Activated CD4-positive, alpha-beta T cell treated with anti-CD3 and anti-CD28 coated beads, Interleukin-2, amount 10 ng/mL, durations not matched to agents 24 days and 14 days (primary cell): ENCODE data around the gene SLC8A1. TPM values are rescaled to one million over a fixed set of nuclear protein-coding genes. Genes with fewer than 3 reads are reported as not detected.
A peak's percentile ranks its signal among the peaks of the same experiment; 100 is the strongest.

Experiments
- DNase-seq: peaks from one replicate; pipeline ENCODE4 v3.0.0; 2022
- H3K27ac Mint-ChIP-seq: one replicate; pipeline ENCODE4 v1.8.0; 2022; ENCODE audit warnings: mild to moderate bottlenecking, mixed read lengths
- H3K27me3 Mint-ChIP-seq: one replicate; pipeline ENCODE4 v1.8.0; 2022; ENCODE audit warnings: mixed read lengths
- H3K36me3 Mint-ChIP-seq: one replicate; pipeline ENCODE4 v1.8.0; 2022; ENCODE audit warnings: low read depth, mild to moderate bottlenecking, mixed read lengths
- H3K4me1 Mint-ChIP-seq: one replicate; pipeline ENCODE4 v1.8.0; 2021; ENCODE audit warnings: mixed read lengths
- H3K4me3 Mint-ChIP-seq: one replicate; pipeline ENCODE4 v1.8.0; 2022; ENCODE audit warnings: mild to moderate bottlenecking, moderate library complexity, mixed read lengths
- H3K9me3 Mint-ChIP-seq: one replicate; pipeline ENCODE4 v1.8.0; 2021; ENCODE audit warnings: mixed read lengths
- intact Hi-C: fragments of 100-400 bp; cut with micrococcal nuclease; formaldehyde crosslinking; loops from one replicate; pipeline ENCODE4 v1.15.1; 2023
- total RNA-seq: library from RNA; stranded (reverse); gene quantifications from 2 replicates; pipeline ENCODE4 v1.2.3, GENCODE V29; 2022

The SLC8A1 gene
- total RNA-seq, 1 donor from 2014 or later, result 5.0 TPM

DNA sequence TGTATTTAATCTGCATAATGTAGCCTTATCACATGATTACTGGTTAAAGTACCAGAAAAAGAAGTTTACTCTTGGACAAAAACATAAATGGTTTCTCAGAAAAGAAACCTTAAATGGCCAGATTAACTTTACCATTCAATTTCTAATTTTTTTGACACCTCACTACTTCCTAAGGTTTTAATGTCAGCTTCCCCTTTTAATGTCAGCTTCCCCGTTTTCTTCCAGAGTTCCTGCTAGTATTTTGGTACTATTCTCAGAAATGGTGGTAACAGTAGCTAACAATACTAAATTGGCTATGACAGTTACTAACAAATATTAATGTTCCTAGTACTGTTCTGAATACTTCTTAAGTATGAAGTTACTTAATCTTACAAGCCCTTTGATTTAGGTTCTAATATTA is 22.4 kb upstream of the SLC8A1 start:
- DNase-seq, result no peak
- Mint-ChIP-seq H3K4me1 (no peaks in the 10 kb centered on the region), H3K36me3 (no peaks in the 10 kb centered on the region), H3K27ac (no peak overlapping the region), H3K9me3 (no peaks in the 10 kb centered on the region), H3K27me3 (no peaks in the 10 kb centered on the region), H3K4me3 (no peak overlapping the region)
- intact Hi-C loops, result no loop called here

DNA sequence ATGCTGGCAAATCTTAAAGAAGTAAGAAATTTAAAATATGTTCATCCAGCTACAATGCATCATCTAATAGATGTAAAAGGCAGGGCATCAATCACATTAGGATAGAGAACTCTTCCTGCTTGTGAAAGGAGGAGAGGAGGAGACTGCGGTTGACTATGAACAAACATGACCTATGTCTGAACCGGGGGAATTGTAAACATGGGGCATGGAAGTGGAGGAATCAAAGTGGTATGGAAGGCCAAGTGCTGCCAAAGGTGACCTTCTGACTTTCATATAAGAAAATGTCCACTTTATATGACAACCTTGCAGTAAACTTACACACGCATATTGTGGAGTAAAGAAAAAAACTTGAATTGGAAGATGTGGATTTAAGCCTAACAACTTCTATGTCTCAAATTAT is 20.0 kb upstream of the SLC8A1 start:
- DNase-seq, result no peak

DNA sequence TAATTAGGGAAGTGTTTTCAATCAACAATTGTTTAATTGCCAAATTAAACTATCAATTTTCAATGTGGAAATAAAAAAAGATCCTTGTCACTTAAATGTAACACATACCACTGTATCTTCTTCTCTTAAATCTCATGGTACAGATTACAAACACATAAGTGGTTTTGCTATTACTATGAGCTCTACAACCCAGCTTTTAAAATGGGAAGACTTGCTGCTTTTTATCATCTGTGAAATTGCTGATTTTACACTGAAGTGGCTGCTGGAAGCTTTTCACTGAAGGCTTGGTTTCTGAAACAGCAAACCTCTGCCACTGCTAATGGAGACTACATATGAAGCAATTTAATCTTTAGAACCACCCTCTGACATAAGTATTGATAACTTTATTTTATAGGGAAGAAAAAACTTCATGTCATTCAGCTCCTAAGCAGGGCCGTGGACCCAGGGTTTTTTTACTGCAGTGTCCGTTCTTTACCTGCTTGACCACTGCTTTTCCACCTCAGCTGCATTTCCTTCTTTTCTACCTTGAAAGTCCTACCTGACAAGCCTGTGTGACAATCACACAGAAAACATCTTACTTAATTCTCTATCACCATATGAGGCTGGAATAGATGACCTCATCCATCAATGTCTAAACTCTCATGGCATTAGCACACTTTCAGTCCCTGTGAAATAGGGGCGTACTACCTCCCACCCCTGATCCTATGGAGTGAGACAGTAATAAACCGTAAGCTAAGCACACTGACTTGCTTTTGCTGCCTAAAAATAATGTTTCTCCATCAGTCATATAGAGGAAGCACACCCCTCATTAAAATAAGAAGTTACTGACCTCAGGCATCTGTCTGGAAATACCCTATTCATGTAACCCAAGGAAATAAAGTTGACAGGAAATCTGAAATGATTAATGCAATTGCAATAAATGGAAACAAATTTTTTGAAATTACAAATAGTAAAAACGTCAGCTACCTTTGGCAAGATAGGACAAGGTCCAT is 19.2 kb upstream of the SLC8A1 start:
- Mint-ChIP-seq H3K9me3 (no peaks in the 10 kb centered on the region), H3K27me3 (no peaks in the 10 kb centered on the region), H3K36me3 (no peaks in the 10 kb centered on the region), H3K4me3 (no peak overlapping the region), H3K4me1 (no peaks in the 10 kb centered on the region), H3K27ac (no peak overlapping the region)
- DNase-seq, result no peak
- intact Hi-C loops, result no loop called here

More for the DNA sequence above, 20.0 kb upstream of the SLC8A1 start:
- Mint-ChIP-seq H3K9me3 (no peaks in the 10 kb centered on the region), H3K4me1 (no peaks in the 10 kb centered on the region), H3K27ac (no peak overlapping the region), H3K36me3 (no peaks in the 10 kb centered on the region), H3K27me3 (no peaks in the 10 kb centered on the region), H3K4me3 (no peak overlapping the region)
- intact Hi-C loops, result no loop called here

DNA sequence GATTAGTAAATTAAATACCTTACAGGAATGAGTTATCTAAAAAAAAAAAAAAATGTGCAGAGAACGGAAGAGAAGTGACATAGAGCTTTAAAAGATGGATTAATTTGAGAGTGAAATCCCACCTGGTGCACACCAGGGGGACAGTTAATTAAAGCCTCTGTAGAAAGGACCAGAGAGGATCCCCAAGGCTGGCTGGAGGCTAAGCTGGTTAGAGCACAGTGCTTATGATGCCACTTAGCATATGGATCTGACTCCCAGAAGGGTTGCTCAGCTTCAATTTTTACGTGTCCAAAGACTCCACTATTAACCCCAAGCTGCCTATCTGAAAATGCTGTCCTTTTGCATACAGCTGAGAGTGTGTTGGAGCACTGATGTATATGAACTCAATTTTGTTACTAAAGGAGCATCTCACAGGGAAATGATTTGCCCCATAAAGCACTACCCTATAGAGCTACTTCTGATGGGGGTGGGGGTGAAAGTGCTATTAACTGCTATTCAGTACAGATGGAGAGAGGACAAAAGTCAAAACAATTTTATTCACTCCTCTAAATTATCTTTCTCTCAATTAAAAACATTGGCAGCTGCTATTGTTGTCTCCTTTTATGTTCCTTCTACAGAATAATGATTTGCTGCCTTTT is 15.2 kb upstream of the SLC8A1 start:
- Mint-ChIP-seq H3K36me3 (no peaks in the 10 kb centered on the region), H3K4me1 (no peaks in the 10 kb centered on the region), H3K27me3 (peaks cover 3% of the 10 kb centered on the region), H3K27ac (no peak overlapping the region), H3K4me3 (no peak overlapping the region), H3K9me3 (no peaks in the 10 kb centered on the region)
- intact Hi-C loops, result no loop called here
- no peak for DNase-seq

DNA sequence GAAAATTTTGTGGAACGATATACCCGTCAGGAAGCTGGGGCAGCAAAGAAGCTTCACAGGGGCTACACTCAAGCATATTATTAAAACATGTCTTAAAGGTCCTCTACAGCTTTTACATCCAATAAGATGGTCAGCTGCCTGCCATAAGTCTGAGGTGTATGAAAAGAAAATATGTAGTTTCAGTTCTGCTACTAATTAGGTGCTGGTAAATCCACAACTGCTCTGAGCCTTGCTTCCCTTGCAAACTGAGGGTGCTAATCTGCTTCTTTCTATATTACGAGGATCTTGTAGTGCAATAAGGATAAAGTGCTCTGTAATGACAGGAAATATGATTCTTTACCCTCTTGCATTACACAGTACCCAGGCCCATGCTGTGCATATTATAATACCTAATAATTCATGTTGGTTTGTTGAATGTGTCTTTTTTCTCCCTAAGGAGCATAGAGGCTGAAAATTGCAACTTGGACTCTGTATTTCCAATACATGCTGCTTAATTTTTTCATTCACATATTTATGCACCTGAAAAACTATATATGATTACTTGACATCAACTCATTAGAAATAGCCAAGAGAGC is 14.5 kb upstream of the SLC8A1 start:
- Mint-ChIP-seq H3K36me3 (no peaks in the 10 kb centered on the region), H3K27me3 (peaks cover 3% of the 10 kb centered on the region), H3K9me3 (no peaks in the 10 kb centered on the region), H3K27ac (no peak overlapping the region), H3K4me1 (no peaks in the 10 kb centered on the region), H3K4me3 (no peak overlapping the region)
- no peak for DNase-seq
- intact Hi-C loops, result no loop called here

DNA sequence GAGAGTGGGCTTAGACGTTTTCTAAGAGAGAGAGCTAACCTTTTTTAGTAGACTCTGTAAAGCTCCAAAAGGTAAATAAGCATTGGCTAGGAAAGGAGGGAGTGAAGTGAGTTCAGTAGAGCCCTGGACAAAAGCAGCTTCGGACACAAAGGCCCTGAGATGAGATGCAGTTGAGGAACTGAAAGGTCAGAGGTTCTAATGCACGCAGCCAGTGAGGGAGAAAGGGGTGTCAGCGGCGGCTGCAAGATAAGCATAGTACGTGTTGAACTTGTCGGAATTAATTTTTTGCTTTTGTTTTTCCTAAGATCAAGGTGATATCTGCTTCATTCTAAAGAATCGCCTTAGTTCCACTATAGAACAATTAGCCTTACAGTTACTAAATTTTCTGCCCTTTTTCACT is 11.2 kb upstream of the SLC8A1 start:
- no peak overlapping the region for H3K27ac Mint-ChIP-seq
- intact Hi-C loops, result no loop called here
- no peak for DNase-seq
- no peaks in the 10 kb centered on the region for H3K9me3 Mint-ChIP-seq
- H3K4me1 Mint-ChIP-seq, result no peaks in the 10 kb centered on the region
- H3K36me3 Mint-ChIP-seq, result no peaks in the 10 kb centered on the region
- no peak overlapping the region for H3K4me3 Mint-ChIP-seq
- peaks cover 3% of the 10 kb centered on the region for H3K27me3 Mint-ChIP-seq

DNA sequence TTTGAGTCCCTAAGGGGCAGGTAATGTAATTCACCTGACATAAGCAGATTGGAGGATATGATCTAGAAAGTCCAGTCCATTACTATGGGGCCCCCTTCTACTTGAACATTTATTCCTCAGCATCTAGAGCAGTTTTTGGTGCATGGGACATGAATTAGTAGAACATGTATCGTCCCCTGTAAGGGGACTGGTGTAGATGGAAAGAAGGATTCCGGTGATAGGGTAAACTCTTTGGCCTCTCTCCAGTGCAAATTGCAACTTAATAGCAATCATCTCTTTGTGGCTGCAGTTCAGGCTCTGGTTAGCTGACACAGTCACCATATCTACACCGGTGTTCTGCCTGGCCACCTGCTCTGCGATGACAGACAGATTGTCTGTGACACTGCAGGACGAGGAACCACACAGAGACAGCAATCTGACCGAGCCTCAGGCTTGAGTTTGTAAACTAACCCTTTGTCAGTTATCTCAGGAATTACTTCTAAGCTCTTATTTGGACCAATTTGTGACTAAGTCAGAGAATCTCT is 6.4 kb upstream of the SLC8A1 start:
- Mint-ChIP-seq H3K27me3 (peaks cover 17% of the 10 kb centered on the region), H3K4me3 (no peak overlapping the region), H3K4me1 (no peaks in the 10 kb centered on the region), H3K27ac (no peak overlapping the region), H3K9me3 (no peaks in the 10 kb centered on the region), H3K36me3 (no peaks in the 10 kb centered on the region)
- DNase-seq, result no peak
- intact Hi-C loops, result no loop called here

DNA sequence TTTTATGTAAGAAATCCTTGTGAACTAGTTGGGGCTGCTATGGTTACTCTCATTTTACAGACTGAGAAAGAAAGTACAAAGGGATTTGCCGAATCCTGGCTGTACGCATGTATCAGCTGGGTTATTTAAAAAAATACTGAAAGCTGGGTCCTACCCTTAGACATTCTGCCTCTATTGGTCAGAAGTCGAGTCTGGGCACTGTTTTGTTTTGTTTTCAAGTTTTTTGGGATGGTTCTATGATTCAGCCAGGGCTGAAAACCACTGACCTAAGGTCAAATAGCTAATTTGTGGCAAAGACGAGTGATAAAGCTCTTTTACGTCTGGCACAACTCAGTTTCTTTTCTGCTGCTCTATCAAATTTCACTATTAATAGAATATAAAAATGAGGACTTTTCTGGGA is 5.9 kb upstream of the SLC8A1 start:
- DNase-seq, result no peak
- Mint-ChIP-seq H3K4me1 (no peaks in the 10 kb centered on the region), H3K27me3 (peaks cover 19% of the 10 kb centered on the region), H3K27ac (no peak overlapping the region), H3K9me3 (no peaks in the 10 kb centered on the region), H3K4me3 (no peak overlapping the region), H3K36me3 (no peaks in the 10 kb centered on the region)
- intact Hi-C loops, result no loop called here

DNA sequence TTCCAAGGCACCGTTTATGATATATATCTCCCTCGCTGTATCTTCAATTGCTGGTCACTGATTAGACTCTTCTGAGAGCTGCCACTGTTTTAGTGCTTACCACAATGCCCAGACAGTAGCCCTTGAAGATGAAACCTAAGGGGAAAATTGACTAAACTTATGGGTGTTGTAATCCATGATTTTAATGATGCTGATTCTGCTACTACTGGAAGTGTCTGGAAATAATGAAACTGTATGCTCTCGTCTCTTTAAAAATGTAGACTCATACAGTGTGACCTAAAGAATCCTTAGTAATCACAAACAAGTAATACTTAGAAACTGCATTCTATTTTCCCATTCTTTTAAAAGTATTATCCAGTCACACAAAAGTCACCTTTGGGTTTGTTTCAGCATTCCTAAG is 5.5 kb upstream of the SLC8A1 start:
- intact Hi-C loops, result no loop called here
- no peak for DNase-seq
- peaks cover 23% of the 10 kb centered on the region for H3K27me3 Mint-ChIP-seq
- no peak overlapping the region for H3K4me3 Mint-ChIP-seq
- peaks cover 2% of the 10 kb centered on the region for H3K4me1 Mint-ChIP-seq
- H3K9me3 Mint-ChIP-seq, result no peaks in the 10 kb centered on the region
- H3K36me3 Mint-ChIP-seq, result no peaks in the 10 kb centered on the region
- H3K27ac Mint-ChIP-seq, result no peak overlapping the region

DNA sequence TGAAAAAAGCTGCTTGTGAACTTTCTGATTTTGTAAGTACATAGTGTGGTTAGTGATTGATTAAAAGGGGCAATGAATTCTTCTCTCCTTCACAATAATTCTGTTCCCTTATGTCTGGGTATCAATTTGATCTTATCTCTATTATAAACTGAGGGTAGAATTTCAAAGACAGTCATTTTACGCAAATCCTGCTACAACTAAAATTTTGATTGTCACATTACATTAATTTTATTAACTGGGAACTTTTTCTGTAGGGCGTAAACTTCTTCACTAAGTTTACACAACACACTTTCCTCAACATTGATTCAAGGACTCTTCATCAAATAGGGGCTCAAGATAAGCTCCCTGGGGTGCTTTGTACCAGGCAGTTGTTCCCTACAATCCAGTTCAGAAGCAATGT is 5.0 kb upstream of the SLC8A1 start:
- Mint-ChIP-seq H3K4me3 (no peak overlapping the region), H3K9me3 (no peaks in the 10 kb centered on the region), H3K27ac (no peak overlapping the region), H3K27me3 (peaks cover 25% of the 10 kb centered on the region), H3K36me3 (no peaks in the 10 kb centered on the region), H3K4me1 (peaks cover 4% of the 10 kb centered on the region)
- intact Hi-C loops, result no loop called here
- no peak for DNase-seq

DNA sequence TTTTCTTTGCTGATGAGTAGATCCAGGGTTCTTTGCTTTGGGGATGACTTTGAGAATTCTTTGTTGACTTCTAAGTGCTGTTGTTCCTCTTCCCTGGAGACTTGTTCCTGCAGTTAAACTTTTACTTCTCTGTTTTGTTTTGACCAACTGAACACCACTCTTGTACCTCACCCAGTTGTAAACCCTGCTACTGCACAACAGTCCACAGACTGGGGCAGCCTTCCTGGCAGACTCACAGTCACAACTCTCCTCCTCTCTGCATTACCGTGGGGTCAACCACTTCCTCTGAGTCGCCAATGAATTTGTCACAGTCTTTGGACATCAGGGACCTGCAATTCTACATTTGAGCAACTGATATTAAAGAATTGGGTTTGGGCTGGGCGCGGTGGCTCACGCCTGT is 3.8 kb upstream of the SLC8A1 start:
- H3K9me3 Mint-ChIP-seq, result no peaks in the 10 kb centered on the region
- peaks cover 15% of the 10 kb centered on the region for H3K4me1 Mint-ChIP-seq
- intact Hi-C loops, result no loop called here
- H3K27me3 Mint-ChIP-seq, result peaks cover 37% of the 10 kb centered on the region
- DNase-seq, result no peak
- no peak overlapping the region for H3K27ac Mint-ChIP-seq
- no peak overlapping the region for H3K4me3 Mint-ChIP-seq
- no peaks in the 10 kb centered on the region for H3K36me3 Mint-ChIP-seq

DNA sequence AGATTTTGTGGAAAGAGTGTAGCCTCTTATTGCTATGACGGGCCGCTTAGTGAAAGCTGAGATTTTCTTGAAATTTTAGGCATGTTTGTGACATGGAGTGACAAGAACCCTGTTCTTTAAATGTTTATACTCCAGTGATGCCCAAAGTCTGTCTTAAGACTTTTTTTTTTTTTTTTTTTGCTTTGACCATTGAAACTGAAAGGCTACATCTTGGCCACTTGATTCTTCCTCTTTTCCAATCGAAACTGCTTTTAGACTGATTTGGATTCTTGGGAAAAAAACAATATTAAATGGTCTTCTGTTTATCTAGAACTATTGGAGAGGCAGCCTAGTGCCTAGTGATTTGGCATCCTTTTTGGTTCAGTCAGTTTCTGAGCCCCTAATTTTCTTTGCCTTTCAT is 2.4 kb upstream of the SLC8A1 start:
- no peak overlapping the region for H3K4me3 Mint-ChIP-seq
- peaks cover 48% of the 10 kb centered on the region for H3K27me3 Mint-ChIP-seq
- H3K27ac Mint-ChIP-seq, result no peak overlapping the region
- no peak for DNase-seq
- H3K4me1 Mint-ChIP-seq, result peaks cover 22% of the 10 kb centered on the region
- no peaks in the 10 kb centered on the region for H3K9me3 Mint-ChIP-seq
- no peaks in the 10 kb centered on the region for H3K36me3 Mint-ChIP-seq
- intact Hi-C loops, result no loop called here

DNA sequence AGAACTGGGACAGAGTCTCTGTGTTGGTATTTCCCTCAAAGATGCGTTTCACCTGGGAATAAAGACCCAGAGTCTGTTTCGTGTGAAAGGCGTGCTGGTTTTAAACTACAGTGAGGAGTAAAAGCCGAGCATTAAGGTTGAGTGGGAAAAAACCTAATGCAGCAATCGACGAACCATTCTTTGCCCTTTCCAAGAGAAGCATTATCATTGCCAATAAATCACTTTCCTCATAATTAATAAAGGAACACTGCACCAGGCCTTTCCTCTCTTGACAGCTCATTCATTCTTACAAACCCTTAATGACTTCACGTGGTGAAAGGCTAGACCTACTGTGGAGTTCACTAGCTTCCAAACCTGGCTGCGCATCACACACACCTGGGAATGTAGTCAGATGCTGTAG is 896 bp upstream of the SLC8A1 start:
- Mint-ChIP-seq H3K4me3 (peak overlapping the region; percentile 82), H3K27me3 (peaks cover 51% of the 10 kb centered on the region), H3K27ac (no peak overlapping the region)

More for the DNA sequence above, 896 bp upstream of the SLC8A1 start:
- Mint-ChIP-seq H3K36me3 (no peaks in the 10 kb centered on the region), H3K9me3 (no peaks in the 10 kb centered on the region), H3K4me1 (peaks cover 22% of the 10 kb centered on the region)
- intact Hi-C loops, result loop anchor here (2.0 kb wide), 1 partner anchor 102 kb away; no protein-coding TSS in a partner anchor
- no peak for DNase-seq
